GM21737 (cell line): ENCODE measurements around the gene SULF2.

ENCODE experiments used
- ATAC-seq: cut with Tn5 transposase; IDR thresholded peaks from one replicate; pipeline ENCODE4 v1.9.1; 2021; ENCODE audit warnings: mild to moderate bottlenecking, moderate library complexity; ENCODE audit not compliant: unreplicated experiment

SULF2 gene

GRCh38 chr20:47672886-47673670 lies 112.2 kb downstream of the SULF2 start:
- ATAC-seq = no peak

GRCh38 chr20:47672166-47672565 lies 113.1 kb downstream of the SULF2 start:
- no peak for ATAC-seq

GRCh38 chr20:47670913-47671312 lies 114.4 kb downstream of the SULF2 start:
- ATAC-seq = no peak

GRCh38 chr20:47669927-47670890 lies 115.1 kb downstream of the SULF2 start:
- no peak for ATAC-seq

GRCh38 chr20:47669489-47669888 lies 115.8 kb downstream of the SULF2 start:
- no peak for ATAC-seq

GRCh38 chr20:47669152-47669425 lies 116.2 kb downstream of the SULF2 start:
- no peak for ATAC-seq

- no peak for ATAC-seq
Observed at GRCh38 chr20:47668313-47669151, 116.7 kb downstream of the SULF2 start.

GRCh38 chr20:47667531-47668312 lies 117.6 kb downstream of the SULF2 start:
- no peak for ATAC-seq

GRCh38 chr20:47667086-47667485 lies 118.2 kb downstream of the SULF2 start:
- ATAC-seq = no peak

GRCh38 chr20:47666304-47666703 lies 119.0 kb downstream of the SULF2 start:
- ATAC-seq = no peak

- ATAC-seq = no peak
Observed at GRCh38 chr20:47665221-47665991, 119.9 kb downstream of the SULF2 start.

- ATAC-seq = no peak
Observed at GRCh38 chr20:47664744-47665143, 120.5 kb downstream of the SULF2 start.

- ATAC-seq = no peak
Observed at GRCh38 chr20:47664068-47664437, 121.2 kb downstream of the SULF2 start.

- no peak for ATAC-seq
Observed at GRCh38 chr20:47663354-47664067, 121.8 kb downstream of the SULF2 start.

- ATAC-seq = no peak
Observed at GRCh38 chr20:47662483-47663353, 122.6 kb downstream of the SULF2 start.

- no peak for ATAC-seq
Observed at GRCh38 chr20:47661714-47662113, 123.6 kb downstream of the SULF2 start.

GRCh38 chr20:47660983-47661700 lies 124.1 kb downstream of the SULF2 start:
- ATAC-seq = no peak

GRCh38 chr20:47660602-47660905 lies 124.7 kb downstream of the SULF2 start:
- no peak for ATAC-seq
